PFSK-1 (cell line): ENCODE measurements around the gene FBXW4.

Source experiments
- FOXP2 ChIP-seq: optimal IDR thresholded peaks from 2 replicates; pipeline ENCODE3; 2011; ENCODE audit warnings: borderline replicate concordance, control low read depth, inconsistent platforms; ENCODE audit not compliant: insufficient read depth; ENCODE audit errors: extremely low read length, extremely low read depth
- POLR2AphosphoS5 ChIP-seq: IDR thresholded peaks from 2 replicates; pipeline ENCODE4 v1.6.1; 2012; ENCODE audit warnings: low read depth, mild to moderate bottlenecking, control low read depth, low read length, moderate library complexity
- REST ChIP-seq, 2 experiments: IDR thresholded peaks; 2 replicates each; pipeline versions ENCODE4 v1.6.1 to v1.8.0; 2011 to 2012; ENCODE audit warnings: low read depth in 2 of 2, low read length in 2 of 2, control low read depth in 1 of 2, inconsistent platforms in 1 of 2, mild to moderate bottlenecking in 1 of 2, moderate library complexity in 1 of 2; ENCODE audit not compliant: insufficient read depth in 1 of 2
- SIN3A ChIP-seq: IDR thresholded peaks from 2 replicates; pipeline ENCODE4 v1.6.1; 2012; ENCODE audit warnings: mild to moderate bottlenecking, low read length, moderate library complexity, borderline replicate concordance; ENCODE audit not compliant: insufficient read depth
- TAF1 ChIP-seq: IDR thresholded peaks from 2 replicates; pipeline ENCODE4 v1.6.1; 2012; ENCODE audit warnings: low read length, control low read depth, borderline replicate concordance; ENCODE audit not compliant: insufficient read depth

The FBXW4 gene

GRCh38 chr10:101684782-101685181 lies 10.2 kb downstream of the FBXW4 start:
- no peak for TF ChIP-seq FOXP2
- no peak for TF ChIP-seq REST (IDR thresholded peaks at IDR 0.05; ENCODE audit: insufficient read depth in 1 of 2, low read depth in 2 of 2, low read length in 2 of 2)
- TF ChIP-seq SIN3A = no peak
- no peak for TF ChIP-seq TAF1
- TF ChIP-seq POLR2AphosphoS5 = no peak

- no peak for TF ChIP-seq POLR2AphosphoS5
- no peak for TF ChIP-seq TAF1
- TF ChIP-seq FOXP2 = no peak
- no peak for TF ChIP-seq SIN3A
- TF ChIP-seq REST (IDR thresholded peaks at IDR 0.05; ENCODE audit: insufficient read depth in 1 of 2, low read depth in 2 of 2, low read length in 2 of 2) = no peak
Measured at GRCh38 chr10:101683276-101683675, 11.7 kb downstream of the FBXW4 start.

DNA sequence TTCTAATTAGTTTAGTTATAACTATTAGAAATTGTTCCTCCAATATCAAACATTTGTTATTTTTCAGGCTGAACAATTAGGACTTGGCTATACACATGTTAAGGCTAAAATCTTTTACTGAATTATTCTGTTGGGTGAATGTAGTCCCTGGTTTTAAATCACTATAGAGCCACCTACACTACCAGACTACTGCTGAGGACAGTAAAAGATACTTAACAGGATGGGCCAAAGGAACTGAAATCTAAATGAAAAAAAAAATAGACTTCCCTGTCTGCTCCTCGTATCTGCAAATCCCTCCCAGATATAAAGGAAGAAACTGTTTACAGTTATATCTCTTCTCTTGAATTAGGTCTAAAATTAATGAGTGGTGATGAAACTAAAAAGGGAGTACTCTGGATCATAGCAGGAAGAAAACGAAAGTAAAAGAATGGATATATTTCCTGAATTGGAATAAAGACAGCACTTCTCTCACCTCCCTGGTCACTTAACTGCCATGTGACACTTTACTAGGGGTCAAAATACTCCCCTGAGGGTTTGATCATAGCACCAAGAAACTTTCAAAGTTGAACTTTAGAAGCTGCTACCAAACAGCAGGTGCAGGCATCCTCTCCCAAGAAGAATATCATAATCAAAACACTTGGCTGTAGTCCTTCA lies 12.7 kb downstream of the FBXW4 start:
- no peak for TF ChIP-seq TAF1
- TF ChIP-seq FOXP2 = no peak
- no peak for TF ChIP-seq SIN3A
- TF ChIP-seq POLR2AphosphoS5 = no peak
- TF ChIP-seq REST (IDR thresholded peaks at IDR 0.05; ENCODE audit: insufficient read depth in 1 of 2, low read depth in 2 of 2, low read length in 2 of 2) = no peak

DNA sequence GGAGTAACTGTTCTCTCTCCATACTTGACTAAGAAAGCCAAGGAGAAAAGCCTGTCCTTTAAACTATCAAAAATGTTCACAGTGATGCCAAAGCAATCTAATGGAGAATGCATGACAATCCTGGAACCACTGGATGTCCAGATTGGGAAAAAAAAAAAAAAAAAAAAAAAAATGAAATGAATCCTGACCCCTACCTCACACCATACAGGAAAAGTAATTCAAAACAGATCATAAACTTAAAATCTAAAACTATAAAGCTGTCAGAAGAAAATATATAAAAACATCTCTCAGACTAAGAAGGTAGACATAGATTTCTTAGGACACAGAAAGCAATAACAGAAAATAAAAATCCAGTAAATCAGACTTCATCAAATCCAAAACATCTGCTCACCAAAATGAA lies 18.4 kb downstream of the FBXW4 start:
- TF ChIP-seq REST (IDR thresholded peaks at IDR 0.05; ENCODE audit: insufficient read depth in 1 of 2, low read depth in 2 of 2, low read length in 2 of 2) (no peak), TAF1 (no peak), POLR2AphosphoS5 (no peak), FOXP2 (no peak), SIN3A (no peak)
